Breast epithelium (tissue), 3 donors: ENCODE data around the gene MLYCD.

Source experiments
- CTCF ChIP-seq, 3 donors: fragments of 450-650 bp; IDR thresholded peaks; one replicate each; pipeline ENCODE4 v1.5.1; 2016 to 2017; ENCODE audit warnings: antibody characterized with exemption in 3 of 3, mild to moderate bottlenecking in 3 of 3, moderate library complexity in 3 of 3
- POLR2A ChIP-seq: fragments of 450-650 bp; IDR thresholded peaks from one replicate; pipeline ENCODE4 v1.6.1; 2016; ENCODE audit warnings: antibody characterized with exemption, mild to moderate bottlenecking, moderate library complexity
- POLR2AphosphoS5 ChIP-seq, 3 donors: sonication (generic); formaldehyde crosslinking; IDR thresholded peaks; one replicate each; pipeline ENCODE4 v1.6.1; 2017; ENCODE audit warnings: antibody characterized with exemption in 3 of 3

GRCh38 chr16:83940630-83941378, 41.9 kb downstream of the MLYCD start:
- no peak for TF ChIP-seq CTCF (IDR thresholded peaks at IDR 0.05)
- no peak for TF ChIP-seq POLR2A
- no peak for TF ChIP-seq POLR2AphosphoS5 (IDR thresholded peaks at IDR 0.05)
